GM23338 (cell line): Measurements from ENCODE around the gene RAB43. TPM values are rescaled to one million over a fixed set of nuclear protein-coding genes. Genes with fewer than 3 reads are reported as not detected.

Experiments
- ATAC-seq: fragments of 200-7000 bp; cut with Tn5 transposase; 3 replicates; pipeline ENCODE4 v1.9.1; 2020
- DNase-seq: peaks from one replicate; pipeline ENCODE4 v3.0.0-alpha.2; 2015; ENCODE audit warnings: low spot score
- H2AFZ ChIP-seq: fragments of 200-600 bp; sonication (generic); 2 replicates; pipeline ENCODE4 v1.8.0; 2016; ENCODE audit warnings: antibody characterized with exemption, mild to moderate bottlenecking, moderate library complexity
- H3F3A ChIP-seq: fragments of 200-600 bp; sonication (generic); replicated peaks from 2 replicates; pipeline ENCODE4 v1.8.0; 2017; ENCODE audit warnings: antibody characterized with exemption, mixed run types, low read depth
- H3K27ac ChIP-seq: fragments of 200-600 bp; sonication (generic); 2 replicates; pipeline ENCODE4 v1.6.1; 2016; ENCODE audit warnings: low read depth
- H3K27me3 ChIP-seq: fragments of 200-600 bp; sonication (generic); 2 replicates; pipeline ENCODE4 v1.8.0; 2016; ENCODE audit warnings: mild to moderate bottlenecking, mixed run types, moderate library complexity; ENCODE audit not compliant: insufficient read depth
- H3K36me3 ChIP-seq: fragments of 200-600 bp; sonication (generic); 2 replicates; pipeline ENCODE4 v1.8.0; 2016; ENCODE audit warnings: mild to moderate bottlenecking; ENCODE audit not compliant: insufficient read depth
- H3K4me1 ChIP-seq: fragments of 200-600 bp; sonication (generic); 2 replicates; pipeline ENCODE4 v1.8.0; 2016; ENCODE audit warnings: mild to moderate bottlenecking, moderate library complexity; ENCODE audit not compliant: insufficient read depth
- H3K4me2 ChIP-seq: fragments of 200-600 bp; sonication (generic); 2 replicates; pipeline ENCODE4 v1.7.1; 2017; ENCODE audit warnings: mixed run types
- H3K4me3 ChIP-seq: fragments of 200-600 bp; sonication (generic); 2 replicates; pipeline ENCODE4 v1.6.1; 2016; ENCODE audit warnings: mixed run types
- H3K79me2 ChIP-seq: fragments of 200-600 bp; sonication (generic); replicated peaks from 2 replicates; pipeline ENCODE4 v1.8.0; 2017; ENCODE audit warnings: mild to moderate bottlenecking; ENCODE audit not compliant: insufficient read depth
- H3K9me2 ChIP-seq: fragments of 200-600 bp; sonication (generic); 2 replicates; pipeline ENCODE4 v1.8.0; 2017; ENCODE audit not compliant: insufficient read depth
- H4K20me1 ChIP-seq: fragments of 200-600 bp; sonication (generic); replicated peaks from 2 replicates; pipeline ENCODE4 v1.8.0; 2017; ENCODE audit warnings: mild to moderate bottlenecking; ENCODE audit not compliant: insufficient read depth
- H3K27ac Mint-ChIP-seq: 2 replicates; pipeline ENCODE4 v1.8.0; 2020; ENCODE audit warnings: inconsistent platforms, mild to moderate bottlenecking, moderate library complexity, mixed read lengths
- H3K27me3 Mint-ChIP-seq: 3 replicates; pipeline ENCODE4 v1.8.0; 2022; ENCODE audit warnings: low read depth, mild to moderate bottlenecking, moderate library complexity, mixed read lengths, inconsistent platforms; ENCODE audit not compliant: insufficient read depth, poor library complexity
- H3K36me3 Mint-ChIP-seq: 3 replicates; pipeline ENCODE4 v1.8.0; 2021; ENCODE audit warnings: low read depth, mild to moderate bottlenecking, inconsistent platforms, moderate library complexity, mixed read lengths
- H3K4me1 Mint-ChIP-seq: 3 replicates; pipeline ENCODE4 v1.8.0; 2020; ENCODE audit warnings: mild to moderate bottlenecking, inconsistent platforms, mixed read lengths
- H3K4me3 Mint-ChIP-seq: 3 replicates; pipeline ENCODE4 v1.8.0; 2021; ENCODE audit warnings: moderate library complexity, mild to moderate bottlenecking, inconsistent platforms, mixed read lengths
- H3K9me3 Mint-ChIP-seq: 3 replicates; pipeline ENCODE4 v1.8.0; 2020; ENCODE audit warnings: moderate library complexity, mild to moderate bottlenecking, inconsistent platforms, mixed read lengths
- CREB1 ChIP-seq: fragments of 250-450 bp; sonication (Bioruptor Pico); IDR thresholded peaks from 2 replicates; pipeline ENCODE4 v1.5.0; 2020; ENCODE audit warnings: low read depth, mild to moderate bottlenecking, moderate library complexity
- CTCF ChIP-seq, 2 experiments: fragments of 200-600 bp in 1 of 2; sonication (generic) in 1 of 2; conservative IDR thresholded peaks; 2 replicates each; pipeline versions ENCODE4 v1.5.1 to v1.6.1; 2016 to 2017; ENCODE audit warnings: antibody characterized with exemption in 2 of 2, low read depth in 2 of 2, mild to moderate bottlenecking in 2 of 2, moderate library complexity in 1 of 2
- EZH2 ChIP-seq: fragments of 200-600 bp; sonication (generic); IDR thresholded peaks from one replicate; pipeline ENCODE4 v1.8.0; 2017; ENCODE audit warnings: antibody characterized with exemption, mild to moderate bottlenecking, low read depth; ENCODE audit not compliant: unreplicated experiment
- EZH2phosphoT487 ChIP-seq: fragments of 200-600 bp; sonication (generic); IDR thresholded peaks from one replicate; pipeline ENCODE4 v1.8.1; 2018; ENCODE audit warnings: antibody characterized with exemption; ENCODE audit not compliant: unreplicated experiment
- JUNB ChIP-seq: IDR thresholded peaks from one replicate; pipeline ENCODE4 v1.6.1; 2016; ENCODE audit warnings: antibody characterized with exemption; ENCODE audit not compliant: unreplicated experiment
- NANOG ChIP-seq: IDR thresholded peaks from 2 replicates; pipeline ENCODE4 v1.6.1; 2016; ENCODE audit warnings: antibody characterized with exemption, borderline replicate concordance
- POLR2AphosphoS5 ChIP-seq: IDR thresholded peaks from 2 replicates; pipeline ENCODE4 v1.6.1; 2016; ENCODE audit warnings: antibody characterized with exemption, low read depth
- REST ChIP-seq: IDR thresholded peaks from one replicate; pipeline ENCODE4 v1.6.1; 2018; ENCODE audit warnings: antibody characterized with exemption; ENCODE audit not compliant: unreplicated experiment
- STAT1 ChIP-seq: IDR thresholded peaks from one replicate; pipeline ENCODE4 v1.6.1; 2016; ENCODE audit warnings: antibody characterized with exemption; ENCODE audit not compliant: unreplicated experiment
- ZNF114 ChIP-seq: fragments of 250-450 bp; sonication (Bioruptor Pico); IDR thresholded peaks from 2 replicates; pipeline ENCODE4 v1.5.0; 2020; ENCODE audit warnings: mild to moderate bottlenecking, moderate library complexity
- ZNF331 ChIP-seq: fragments of 250-450 bp; sonication (Bioruptor Pico); IDR thresholded peaks from 2 replicates; pipeline ENCODE4 v1.5.0; 2020; ENCODE audit warnings: low read depth, mild to moderate bottlenecking, moderate library complexity
- ZNF462 ChIP-seq: fragments of 250-450 bp; sonication (Bioruptor Pico); IDR thresholded peaks from 2 replicates; pipeline ENCODE4 v1.5.0; 2020; ENCODE audit warnings: mild to moderate bottlenecking, moderate library complexity
- polyA plus RNA-seq: library from polyadenylated mRNA; unstranded; fragments of >200 nt; fragmentation: Nextera tagmentation; extraction: Ambion mirVana; gene quantifications from 2 replicates; pipeline ENCODE4 v1.2.1, GENCODE V29; 2016
- total RNA-seq: library from RNA; depleted of rRNA; stranded (reverse); fragments of >200 nt; shearing (Covaris generic); gene quantifications from 2 replicates; pipeline ENCODE4 v1.2.3, GENCODE V29; 2014
- TF ChIP-seq, protein P1 (sequence below): IDR thresholded peaks from 2 replicates; pipeline ENCODE4 v1.6.1; 2016; ENCODE audit warnings: antibody characterized with exemption

The RAB43 gene
- total and polyA plus RNA-seq, 2 experiments from 2014 or later: 5.7 to 37.0 TPM

- no peak for DNase-seq
- Histone ChIP-seq H2AFZ (no peak overlapping the region), H3K4me1 (no peaks in the 10 kb centered on the region), H4K20me1 (peaks cover 19% of the 10 kb centered on the region), H3K27me3 (no peaks in the 10 kb centered on the region), H3K9me2 (no peaks in the 10 kb centered on the region), H3K36me3 (no peaks in the 10 kb centered on the region), H3K27ac (no peak overlapping the region), H3K4me2 (no peak overlapping the region), H3K79me2 (peaks cover 65% of the 10 kb centered on the region), H3K4me3 (no peak overlapping the region), H3F3A (no peaks in the 10 kb centered on the region)
- no peak overlapping the region for H3K27ac Mint-ChIP-seq
- peaks cover 5% of the 10 kb centered on the region for H3K27me3 Mint-ChIP-seq
- ATAC-seq: no peak
- peaks cover 8% of the 10 kb centered on the region; the same call in 2 of the 3 replicates for H3K36me3 Mint-ChIP-seq
- no peak overlapping the region for H3K4me3 Mint-ChIP-seq
- TF ChIP-seq EZH2 (no peak), JUNB (no peak), CTCF (conservative IDR thresholded peaks at IDR 0.05; ENCODE audit: low read depth in 2 of 2) (no peak), ZNF114 (CRISPR knock-in tag) (no peak), CREB1 (CRISPR knock-in tag) (no peak), ZNF462 (no peak), NANOG (no peak), POLR2AphosphoS5 (no peak), STAT1 (no peak), ZNF331 (CRISPR knock-in tag) (no peak), REST (no peak), EZH2phosphoT487 (no peak)
- TF ChIP-seq, protein P1, sequence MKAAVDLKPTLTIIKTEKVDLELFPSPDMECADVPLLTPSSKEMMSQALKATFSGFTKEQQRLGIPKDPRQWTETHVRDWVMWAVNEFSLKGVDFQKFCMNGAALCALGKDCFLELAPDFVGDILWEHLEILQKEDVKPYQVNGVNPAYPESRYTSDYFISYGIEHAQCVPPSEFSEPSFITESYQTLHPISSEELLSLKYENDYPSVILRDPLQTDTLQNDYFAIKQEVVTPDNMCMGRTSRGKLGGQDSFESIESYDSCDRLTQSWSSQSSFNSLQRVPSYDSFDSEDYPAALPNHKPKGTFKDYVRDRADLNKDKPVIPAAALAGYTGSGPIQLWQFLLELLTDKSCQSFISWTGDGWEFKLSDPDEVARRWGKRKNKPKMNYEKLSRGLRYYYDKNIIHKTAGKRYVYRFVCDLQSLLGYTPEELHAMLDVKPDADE: no peak
- H3K4me1 Mint-ChIP-seq: no peaks in the 10 kb centered on the region
- H3K9me3 Mint-ChIP-seq: no peaks in the 10 kb centered on the region
These were observed 14.6 kb downstream of the RAB43 start for GRCh38 chr3:129106866-129107565.
